Measurements from ENCODE around the gene HGF.
"Not testable (repeated sequence)": the region's sequence is repeated elsewhere in the genome, so short reads cannot be mapped to it uniquely, and the experiment has no call there.

Gene HGF

GRCh38 chr7:81736091-81736490 is 33.8 kb downstream of the HGF start:
- TF ChIP-seq CTCF (conservative IDR thresholded peaks at IDR 0.05): no peak
- no peak overlapping the region for H3K27ac ChIP-seq

- H3K27ac ChIP-seq: no peak overlapping the region
- no peak for TF ChIP-seq CTCF (conservative IDR thresholded peaks at IDR 0.05)
Observed at GRCh38 chr7:81725812-81726127, 44.1 kb downstream of the HGF start.

GRCh38 chr7:81725003-81725811 is 44.6 kb downstream of the HGF start:
- no peak overlapping the region for H3K27ac ChIP-seq
- no peak for TF ChIP-seq CTCF (conservative IDR thresholded peaks at IDR 0.05)

- not testable (repeated sequence) for H3K27ac ChIP-seq
Observed at GRCh38 chr7:81722250-81722649, 47.6 kb downstream of the HGF start.

GRCh38 chr7:81721437-81721836 is 48.4 kb downstream of the HGF start:
- TF ChIP-seq CTCF (conservative IDR thresholded peaks at IDR 0.05): no peak
- H3K27ac ChIP-seq: no peak overlapping the region

GRCh38 chr7:81719865-81720264 is 50.0 kb downstream of the HGF start:
- no peak for TF ChIP-seq CTCF (conservative IDR thresholded peaks at IDR 0.05)
- no peak overlapping the region for H3K27ac ChIP-seq

GRCh38 chr7:81715984-81716588 is 53.8 kb downstream of the HGF start:
- TF ChIP-seq CTCF (conservative IDR thresholded peaks at IDR 0.05): peak; percentile 86
- H3K27ac ChIP-seq: peak overlapping the region; percentile 37; the same call in 1 of the 2 replicates

GRCh38 chr7:81714306-81714705 is 55.5 kb downstream of the HGF start:
- no peak for TF ChIP-seq CTCF (conservative IDR thresholded peaks at IDR 0.05)

More at GRCh38 chr7:81714306-81714705, 55.5 kb downstream of the HGF start:
- H3K27ac ChIP-seq: peak overlapping the region; percentile 37; the same call in 1 of the 2 replicates

Measured in VCaP (cell line).